Osteoblast (primary cell): ENCODE results near the gene ADAM20. TPM values are rescaled to one million over a fixed set of nuclear protein-coding genes. Genes with fewer than 3 reads are reported as not detected.
"Not testable (repeated sequence)": the region's sequence is repeated elsewhere in the genome, so short reads cannot be mapped to it uniquely, and the experiment has no call there.

ENCODE experiments used
- DNase-seq: peaks from one replicate; pipeline ENCODE4 v3.0.0; 2011; ENCODE audit warnings: low spot score, mixed read lengths; ENCODE audit not compliant: insufficient read length; ENCODE audit errors: missing footprints
- H2AFZ ChIP-seq: 2 replicates; pipeline ENCODE4 v1.6.0; 2011; ENCODE audit warnings: mild to moderate bottlenecking, low read length
- H3K27ac ChIP-seq: 2 replicates; pipeline ENCODE4 v1.5.1; 2011; ENCODE audit warnings: mild to moderate bottlenecking, low read depth, low read length, moderate library complexity
- H3K27me3 ChIP-seq: 2 replicates; pipeline ENCODE4 v1.6.0; 2012; ENCODE audit warnings: mild to moderate bottlenecking, control low read depth, inconsistent platforms, low read length, moderate library complexity; ENCODE audit not compliant: insufficient read depth
- H3K36me3 ChIP-seq: 2 replicates; pipeline ENCODE4 v1.5.1; 2011; ENCODE audit warnings: mild to moderate bottlenecking, low read length, control low read depth, moderate library complexity; ENCODE audit not compliant: insufficient read depth
- H3K4me1 ChIP-seq: 2 replicates; pipeline ENCODE4 v1.5.1; 2011; ENCODE audit warnings: mild to moderate bottlenecking, low read length, control low read depth, moderate library complexity; ENCODE audit not compliant: insufficient read depth
- H3K4me2 ChIP-seq: 2 replicates; pipeline ENCODE4 v1.6.0; 2011; ENCODE audit warnings: mild to moderate bottlenecking, low read length; ENCODE audit not compliant: insufficient read depth
- H3K4me3 ChIP-seq: fragments of 200-600 bp; sonication (generic); 3 replicates; pipeline ENCODE4 v1.5.1; 2012; ENCODE audit warnings: mild to moderate bottlenecking, low read length, inconsistent platforms; ENCODE audit not compliant: insufficient read depth
- H3K79me2 ChIP-seq: 2 replicates; pipeline ENCODE4 v1.6.0; 2012; ENCODE audit warnings: mild to moderate bottlenecking, low read length, control low read depth, inconsistent platforms; ENCODE audit not compliant: insufficient read depth
- H3K9me3 ChIP-seq: 2 replicates; pipeline ENCODE4 v1.5.1; 2011; ENCODE audit warnings: low read depth, low read length, control low read depth
- H4K20me1 ChIP-seq: 2 replicates; pipeline ENCODE4 v1.6.0; 2012; ENCODE audit warnings: mild to moderate bottlenecking, low read length, control low read depth; ENCODE audit not compliant: insufficient read depth
- CTCF ChIP-seq: IDR thresholded peaks from 2 replicates; pipeline ENCODE4 v1.5.1; 2011; ENCODE audit warnings: mild to moderate bottlenecking, low read depth, low read length, moderate library complexity; ENCODE audit errors: extremely low read depth
- total RNA-seq: library from RNA; depleted of rRNA; stranded (reverse); fragments of >200 nt; gene quantifications from 2 replicates; pipeline ENCODE4 v1.2.3, GENCODE V29; 2012

Gene ADAM20
- total RNA-seq, 1 donor = 1.8 TPM

DNA sequence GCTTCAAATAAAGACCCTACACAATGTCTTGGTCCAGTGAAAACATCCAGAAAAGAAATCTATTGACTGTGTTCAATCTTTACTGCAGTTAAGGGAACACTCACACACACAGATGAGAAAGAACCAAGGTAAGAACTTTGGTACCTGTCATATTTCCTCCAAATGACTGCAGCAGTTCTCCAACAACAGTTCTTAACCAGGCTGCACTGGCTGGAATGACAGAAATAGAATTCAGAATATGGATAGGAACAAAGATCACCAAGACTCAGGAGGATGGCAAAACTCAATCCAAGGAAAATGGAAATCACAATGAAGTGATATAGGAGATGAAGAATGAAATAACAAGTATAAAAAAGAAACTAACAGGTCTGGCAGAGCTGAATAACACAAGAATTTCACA lies 36.6 kb downstream of the ADAM20 start:
- no peak for DNase-seq
- no peaks in the 10 kb centered on the region for H3K27me3 ChIP-seq
- no peak overlapping the region for H3K4me3 ChIP-seq
- no peak overlapping the region for H2AFZ ChIP-seq
- H3K4me1 ChIP-seq = no peaks in the 10 kb centered on the region
- no peak overlapping the region for H3K4me2 ChIP-seq
- no peaks in the 10 kb centered on the region for H3K36me3 ChIP-seq
- no peaks in the 10 kb centered on the region for H4K20me1 ChIP-seq
- no peaks in the 10 kb centered on the region for H3K79me2 ChIP-seq
- no peak for TF ChIP-seq CTCF
- no peak overlapping the region for H3K27ac ChIP-seq
- H3K9me3 ChIP-seq = no peaks in the 10 kb centered on the region

- no peak for DNase-seq
- H3K9me3 ChIP-seq = no peaks in the 10 kb centered on the region
- no peak overlapping the region for H2AFZ ChIP-seq
- H4K20me1 ChIP-seq = no peaks in the 10 kb centered on the region
- no peaks in the 10 kb centered on the region for H3K36me3 ChIP-seq
- no peak for TF ChIP-seq CTCF
- H3K4me3 ChIP-seq = no peak overlapping the region
- no peak overlapping the region for H3K27ac ChIP-seq
- H3K4me2 ChIP-seq = no peak overlapping the region
- no peaks in the 10 kb centered on the region for H3K4me1 ChIP-seq
- H3K79me2 ChIP-seq = no peaks in the 10 kb centered on the region
- no peaks in the 10 kb centered on the region for H3K27me3 ChIP-seq
Measured at GRCh38 chr14:70489579-70490200, 45.1 kb downstream of the ADAM20 start.

GRCh38 chr14:70477356-70478105 lies 57.3 kb downstream of the ADAM20 start:
- not testable (repeated sequence) for DNase-seq, H3K27me3 ChIP-seq, H3K4me1 ChIP-seq

DNA sequence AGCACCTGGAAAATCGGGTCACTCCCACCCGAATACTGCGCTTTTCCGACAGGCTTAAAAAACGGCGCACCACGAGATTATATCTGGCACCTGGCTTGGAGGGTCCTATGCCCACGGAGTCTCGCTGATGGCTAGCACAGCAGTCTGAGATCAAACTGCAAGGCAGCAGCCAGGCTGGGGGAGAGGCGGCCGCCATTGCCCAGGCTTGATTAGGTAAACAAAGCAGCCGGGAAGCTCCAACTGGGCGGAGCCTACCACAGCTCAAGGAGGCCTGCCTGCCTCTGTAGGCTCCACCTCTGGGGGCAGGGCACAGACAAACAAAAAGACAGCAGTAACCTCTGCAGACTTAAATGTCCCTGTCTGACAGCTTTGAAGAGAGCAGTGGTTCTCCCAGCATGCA lies 59.3 kb downstream of the ADAM20 start:
- DNase-seq, H3K9me3 ChIP-seq, H3K4me3 ChIP-seq, H2AFZ ChIP-seq, H4K20me1 ChIP-seq, H3K4me1 ChIP-seq, H3K4me2 ChIP-seq, H3K36me3 ChIP-seq, H3K27ac ChIP-seq, H3K79me2 ChIP-seq, H3K27me3 ChIP-seq: not testable (repeated sequence)

More at GRCh38 chr14:70477356-70478105, 57.3 kb downstream of the ADAM20 start:
- not testable (repeated sequence) for H3K9me3 ChIP-seq, H2AFZ ChIP-seq, H3K4me3 ChIP-seq, H4K20me1 ChIP-seq, H3K79me2 ChIP-seq, H3K27ac ChIP-seq, H3K4me2 ChIP-seq, H3K36me3 ChIP-seq

DNA sequence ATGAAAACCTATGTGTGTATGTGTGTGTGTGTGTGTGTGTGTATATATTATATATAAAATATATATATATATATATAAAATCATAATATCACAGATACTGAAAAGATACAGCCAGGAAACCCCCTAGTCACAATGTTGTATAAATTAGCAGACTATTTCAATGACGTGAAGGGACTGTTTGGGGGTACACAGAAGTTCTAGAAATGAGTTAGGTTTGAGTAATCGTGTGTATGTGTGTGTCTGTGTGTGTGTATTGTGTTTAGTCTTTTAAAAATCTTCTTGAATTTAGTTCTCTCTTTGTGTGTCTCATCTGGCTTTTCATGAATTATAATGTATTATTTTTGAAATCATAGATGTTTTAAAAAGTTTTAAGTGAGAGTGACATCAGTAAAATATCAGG lies 61.0 kb downstream of the ADAM20 start:
- TF ChIP-seq CTCF = no peak
- no peaks in the 10 kb centered on the region for H3K9me3 ChIP-seq
- H3K4me2 ChIP-seq = no peak overlapping the region
- H3K36me3 ChIP-seq = no peaks in the 10 kb centered on the region
- peak; percentile 38 for DNase-seq
- H3K4me3 ChIP-seq = no peak overlapping the region
- no peaks in the 10 kb centered on the region for H3K79me2 ChIP-seq
- no peaks in the 10 kb centered on the region for H3K4me1 ChIP-seq
- H3K27me3 ChIP-seq = no peaks in the 10 kb centered on the region
- no peak overlapping the region for H3K27ac ChIP-seq
- H2AFZ ChIP-seq = no peak overlapping the region
- no peaks in the 10 kb centered on the region for H4K20me1 ChIP-seq
